HG03520 (cell line): ENCODE data around the gene MET.
"Not testable (repeated sequence)": the region's sequence is repeated elsewhere in the genome, so short reads cannot be mapped to it uniquely, and the experiment has no call there.

ENCODE experiments used
- ATAC-seq: cut with Tn5 transposase; IDR thresholded peaks from one replicate; pipeline ENCODE4 v1.9.1; 2021; ENCODE audit warnings: mild to moderate bottlenecking, moderate library complexity; ENCODE audit not compliant: unreplicated experiment

The MET gene

GRCh38 chr7:116671681-116672595, at the start of gene MET:
TSS of gene MET (plus strand) at chr7:116672196. CDS start at chr7:116699085, 26,889 bp downstream.
- ATAC-seq, result peak; percentile 84

- ATAC-seq, result no peak
These were observed 45.1 kb upstream of the MET start for GRCh38 chr7:116626886-116627285.

- ATAC-seq, result no peak
These were observed 42.9 kb upstream of the MET start for GRCh38 chr7:116629051-116629463.

- ATAC-seq, result peak; percentile 95
These were observed 41.6 kb upstream of the MET start for GRCh38 chr7:116630357-116630756.

GRCh38 chr7:116630932-116631671, 40.9 kb upstream of the MET start:
- peak; percentile 55 for ATAC-seq

DNA sequence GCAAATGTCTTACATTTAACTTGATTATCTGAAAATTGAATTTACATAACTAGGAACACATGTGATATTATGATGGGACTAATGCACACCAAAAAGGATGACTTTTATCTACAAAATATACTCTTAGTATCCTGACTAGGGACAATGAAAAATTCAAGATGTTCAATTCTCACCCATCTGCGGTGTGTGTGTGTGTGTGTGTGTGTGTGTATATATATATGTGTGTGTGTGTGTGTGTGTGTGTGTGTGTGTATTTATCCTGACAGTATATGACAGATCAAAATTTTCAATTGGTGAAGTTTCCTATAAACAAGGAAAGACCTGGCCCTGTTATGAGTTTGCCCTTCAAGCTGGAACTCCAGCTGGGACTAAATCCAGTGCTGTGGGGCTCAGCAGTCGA, 40.3 kb upstream of the MET start:
- ATAC-seq, result no peak

- ATAC-seq, result no peak
These were observed 39.6 kb upstream of the MET start for GRCh38 chr7:116632384-116632783.

DNA sequence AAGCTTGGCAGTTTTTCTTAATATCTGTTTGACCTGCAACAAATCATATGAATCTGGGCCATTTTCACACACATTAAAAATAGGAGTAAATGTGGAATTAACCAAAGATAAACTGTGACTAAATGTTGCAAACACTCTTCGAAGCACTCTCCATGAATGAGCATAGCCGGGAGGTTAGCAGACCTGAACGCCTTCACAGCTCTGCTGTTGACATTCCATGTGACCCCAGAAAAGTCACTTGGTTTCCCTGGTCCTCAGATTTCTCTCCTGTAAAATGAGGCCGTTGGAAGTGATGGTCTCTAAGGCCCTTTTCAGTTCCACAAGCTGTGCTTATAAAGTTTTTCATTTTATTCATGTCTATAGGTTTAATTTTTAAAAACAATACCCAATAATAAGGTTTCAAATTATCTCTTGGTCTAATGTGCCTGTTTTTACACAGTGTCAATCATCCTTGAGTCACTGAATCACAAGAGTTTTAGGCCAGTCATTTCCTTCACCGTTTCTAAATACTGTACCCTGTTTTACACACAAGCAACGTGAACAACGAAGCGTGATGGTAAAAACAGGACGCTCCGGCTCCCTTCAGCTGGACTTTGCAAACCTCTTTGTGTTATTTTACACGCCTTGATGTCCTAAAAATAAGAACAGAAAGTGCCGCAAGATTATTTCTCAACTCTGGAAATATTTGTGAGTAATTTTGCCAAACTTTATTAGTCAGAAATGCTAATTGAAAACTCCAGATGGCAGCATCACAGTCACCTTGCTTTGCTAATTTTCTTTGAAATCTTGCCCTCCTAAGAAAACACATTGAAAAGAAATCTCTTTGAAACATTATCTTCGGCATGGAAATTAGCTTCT, 38.6 kb upstream of the MET start:
- peak; percentile 33 for ATAC-seq

DNA sequence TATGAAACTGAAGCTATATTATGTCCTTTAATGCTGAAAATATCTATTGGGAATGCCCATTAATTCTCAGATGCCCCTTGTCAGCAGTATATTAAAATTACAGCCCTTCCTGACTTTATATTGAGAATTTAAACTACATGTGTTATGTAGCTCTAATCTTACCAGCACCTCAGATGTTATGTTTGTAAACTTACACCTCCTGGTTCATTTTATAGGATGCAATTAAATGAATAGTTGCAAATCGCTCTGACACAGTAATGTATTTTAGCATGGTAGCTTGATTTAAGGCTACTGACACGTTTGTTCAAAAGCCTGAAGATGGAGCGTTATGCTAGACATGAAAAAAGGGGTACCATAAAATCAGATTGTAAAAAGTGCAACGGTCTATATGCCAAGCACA, 35.0 kb upstream of the MET start:
- no peak for ATAC-seq

DNA sequence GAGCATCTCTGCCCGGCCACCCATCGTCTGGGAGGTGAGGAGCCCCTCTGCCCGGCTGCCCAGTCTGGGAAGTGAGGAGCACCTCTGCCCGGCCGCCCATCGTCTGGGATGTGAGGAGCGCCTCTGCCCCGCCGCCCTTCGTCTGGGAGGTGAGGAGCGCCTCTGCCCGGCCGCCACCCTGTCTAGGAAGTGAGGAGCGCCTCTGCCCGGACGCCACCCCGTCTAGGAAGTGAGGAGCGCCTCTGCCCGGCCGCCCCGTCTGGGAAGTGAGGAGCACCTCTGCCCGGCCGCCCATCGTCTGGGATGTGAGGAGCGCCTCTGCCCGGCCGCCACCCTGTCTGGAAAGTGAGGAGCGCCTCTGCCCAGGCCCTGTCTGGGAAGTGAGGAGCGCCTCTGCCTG, 33.4 kb upstream of the MET start:
- not testable (repeated sequence) for ATAC-seq

GRCh38 chr7:116641551-116642153, 30.3 kb upstream of the MET start:
- no peak for ATAC-seq

- ATAC-seq, result not testable (repeated sequence)
These were observed 28.8 kb upstream of the MET start for GRCh38 chr7:116643148-116643547.

GRCh38 chr7:116644628-116645027, 27.4 kb upstream of the MET start:
- ATAC-seq, result no peak

DNA sequence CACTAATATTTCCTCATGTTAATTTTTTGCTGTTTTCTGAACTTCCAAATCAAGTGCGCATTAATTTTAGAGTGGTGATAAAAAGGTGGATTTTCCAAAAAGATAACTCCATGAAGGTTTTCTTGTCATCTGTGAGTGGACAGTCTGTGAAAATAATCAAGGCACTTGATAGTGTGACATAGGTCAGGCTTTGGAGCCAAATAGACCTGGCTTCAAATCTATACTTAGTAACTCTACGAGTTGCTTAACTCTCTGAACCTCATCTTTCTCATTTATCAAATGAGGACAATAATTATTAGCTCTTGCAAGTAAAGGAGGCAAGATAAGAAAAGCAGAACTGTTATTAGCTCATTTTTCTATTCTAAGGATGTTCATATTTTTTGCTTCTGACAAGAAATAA, 24.7 kb upstream of the MET start:
- no peak for ATAC-seq

- ATAC-seq, result no peak
These were observed 24.1 kb upstream of the MET start for GRCh38 chr7:116647861-116648260.

GRCh38 chr7:116650436-116650835, 21.6 kb upstream of the MET start:
- ATAC-seq, result no peak

- no peak for ATAC-seq
These were observed 19.2 kb upstream of the MET start for GRCh38 chr7:116652793-116653192.

- ATAC-seq, result no peak
These were observed 18.8 kb upstream of the MET start for GRCh38 chr7:116653204-116653603.

GRCh38 chr7:116653646-116654045, 18.4 kb upstream of the MET start:
- no peak for ATAC-seq

- ATAC-seq, result not testable (repeated sequence)
These were observed 12.7 kb upstream of the MET start for GRCh38 chr7:116659248-116659647.

- no peak for ATAC-seq
These were observed 10.1 kb upstream of the MET start for GRCh38 chr7:116661865-116662264.
